Esophagus squamous epithelium (tissue), 5 donors: ENCODE results near the gene TFAP2E. TPM values are rescaled to one million over a fixed set of nuclear protein-coding genes. Genes with fewer than 3 reads are reported as not detected.

Experiments used
- DNase-seq: peaks from one replicate; lab custom pipeline; 2025; lab: John Stamatoyannopoulos, UW
- H3K27ac ChIP-seq, 4 donors: fragments of 200-600 bp; sonication (generic); one replicate each; pipeline ENCODE4 v1.5.1; 2016 to 2019; ENCODE audit warnings: mild to moderate bottlenecking in 1 of 4
- H3K27me3 ChIP-seq, 4 donors: fragments of 200-600 bp; sonication (generic); 1 replicate in 3 of 4; 2 replicates in 1 of 4; pipeline versions ENCODE4 v1.5.1 to v1.6.0; 2017 to 2021; ENCODE audit warnings: antibody characterized with exemption in 1 of 4
- H3K36me3 ChIP-seq, 3 donors: fragments of 200-600 bp; sonication (generic); one replicate each; pipeline ENCODE4 v1.5.1; 2016 to 2019
- H3K4me1 ChIP-seq, 3 donors: fragments of 200-600 bp; sonication (generic); one replicate each; pipeline ENCODE4 v1.5.1; 2017 to 2019
- H3K4me3 ChIP-seq, 4 donors: fragments of 200-600 bp; sonication (generic); 1 replicate in 3 of 4; 2 replicates in 1 of 4; pipeline ENCODE4 v1.5.1; 2016 to 2019; ENCODE audit warnings: mild to moderate bottlenecking in 2 of 4, moderate library complexity in 1 of 4
- H3K9me3 ChIP-seq, 3 donors: fragments of 200-600 bp; sonication (generic); one replicate each; pipeline ENCODE4 v1.5.1; 2016 to 2019
- CTCF ChIP-seq, 6 experiments: fragments of 450-650 bp in 4 of 6; fragments of 200-600 bp in 2 of 6; sonication (generic) in 2 of 6; IDR thresholded peaks; one replicate each; pipeline ENCODE4 v1.5.1; 2016 to 2019; ENCODE audit warnings: antibody characterized with exemption in 6 of 6, mild to moderate bottlenecking in 4 of 6, moderate library complexity in 4 of 6
- POLR2A ChIP-seq, 4 donors: fragments of 450-650 bp; IDR thresholded peaks; one replicate each; pipeline ENCODE4 v1.6.1; 2017; ENCODE audit warnings: antibody characterized with exemption in 4 of 4, mild to moderate bottlenecking in 4 of 4, moderate library complexity in 3 of 4
- WGBS, 2 donors: methylation state at CpG; one replicate each; pipeline ENCODE4 v1.1.5; 2018; 5-methylcytosine and 5-hydroxymethylcytosine counted together
- intact Hi-C: fragments of 100-400 bp; cut with DNase I; formaldehyde crosslinking; loops from one replicate; pipeline ENCODE4 v1.15.0; 2022
- total RNA-seq, 4 donors: library from RNA; depleted of rRNA; stranded (reverse); fragments of >200 nt; gene quantifications; one replicate each; pipeline ENCODE4 v1.1.0, GENCODE V29; 2016
- donor health status: DM: yes; HTN: yes; CAD: no.

TFAP2E gene
- total RNA-seq, 4 donors from 2014 or later = 0.26 to 1.1 (median 0.38) TPM; not detected in 1

- Histone ChIP-seq H3K4me3 (no peak overlapping the region), H3K9me3 (no peaks in the 10 kb centered on the region), H3K36me3 (peaks cover 0 to 70% (median 21%) of the 10 kb centered on the region in 3 donors), H3K4me1 (no peaks in the 10 kb centered on the region), H3K27me3 (no peaks in the 10 kb centered on the region), H3K27ac (no peak overlapping the region)
- no peak for DNase-seq
- intact Hi-C loops = no loop called here
- TF ChIP-seq CTCF (IDR thresholded peaks at IDR 0.05) (no peak), POLR2A (IDR thresholded peaks at IDR 0.05) (no peak)
- WGBS, 2 donors = 80 to 88% methylated on average over 3 of the region's 3 CpGs
These were observed 26.3 kb downstream of the TFAP2E start for GRCh38 chr1:35599411-35599810.

- H3K4me3 ChIP-seq = no peak overlapping the region
- H3K36me3 ChIP-seq = peaks cover 0 to 82% (median 26%) of the 10 kb centered on the region in 3 donors
- no peaks in the 10 kb centered on the region for H3K4me1 ChIP-seq
- no peaks in the 10 kb centered on the region for H3K27me3 ChIP-seq
- TF ChIP-seq CTCF (IDR thresholded peaks at IDR 0.05) = no peak
- TF ChIP-seq POLR2A (IDR thresholded peaks at IDR 0.05) = no peak
- DNase-seq = no peak
- H3K9me3 ChIP-seq = no peaks in the 10 kb centered on the region
- no peak overlapping the region for H3K27ac ChIP-seq
- intact Hi-C loops = no loop called here
- 83 to 88% methylated on average over 3 of the region's 3 CpGs for WGBS, 2 donors
These were observed 27.5 kb downstream of the TFAP2E start for GRCh38 chr1:35600593-35600992.

DNA sequence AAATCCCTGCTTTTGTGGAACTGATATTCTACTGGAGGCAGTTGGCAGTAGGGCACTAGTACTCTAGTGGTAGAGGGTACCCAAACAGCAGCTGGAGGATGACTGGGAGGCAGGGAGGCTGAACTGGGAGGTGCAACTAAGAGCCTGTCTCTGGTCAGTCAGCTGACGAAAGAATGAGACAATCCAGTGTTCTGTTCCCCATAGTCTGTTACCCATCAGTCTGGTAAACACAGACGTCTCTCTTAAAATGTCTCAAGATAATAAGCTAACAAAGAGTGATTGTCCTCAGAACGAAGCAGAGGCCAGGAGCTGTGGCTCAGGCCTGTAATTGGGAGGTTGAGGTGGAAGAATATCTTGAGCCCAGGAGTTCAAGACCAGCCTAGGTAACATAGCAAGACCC is 30.4 kb downstream of the TFAP2E start:
- TF ChIP-seq CTCF (IDR thresholded peaks at IDR 0.05) (no peak), POLR2A (IDR thresholded peaks at IDR 0.05) (no peak)
- Histone ChIP-seq H3K36me3 (peaks cover 3 to 100% (median 26%) of the 10 kb centered on the region in 3 donors), H3K27ac (no peak overlapping the region), H3K4me1 (no peaks in the 10 kb centered on the region), H3K9me3 (no peaks in the 10 kb centered on the region), H3K4me3 (no peak overlapping the region), H3K27me3 (no peaks in the 10 kb centered on the region)
- DNase-seq = no peak
- WGBS, 2 donors = 86 to 88% methylated on average over 3 of the region's 3 CpGs
- intact Hi-C loops = no loop called here

- 77 to 81% methylated on average over 4 of the region's 4 CpGs for WGBS, 2 donors
- no peak for DNase-seq
- Histone ChIP-seq H3K36me3 (peaks cover 7 to 100% (median 28%) of the 10 kb centered on the region in 3 donors), H3K4me1 (no peaks in the 10 kb centered on the region), H3K27me3 (no peaks in the 10 kb centered on the region), H3K9me3 (no peaks in the 10 kb centered on the region), H3K4me3 (no peak overlapping the region), H3K27ac (no peak overlapping the region)
- TF ChIP-seq CTCF (IDR thresholded peaks at IDR 0.05) (no peak), POLR2A (IDR thresholded peaks at IDR 0.05) (no peak)
- intact Hi-C loops = no loop called here
These were observed 30.8 kb downstream of the TFAP2E start for GRCh38 chr1:35603941-35604340.

GRCh38 chr1:35605071-35605866 is 32.2 kb downstream of the TFAP2E start:
- Histone ChIP-seq H3K27me3 (no peaks in the 10 kb centered on the region), H3K4me3 (no peak overlapping the region), H3K4me1 (no peaks in the 10 kb centered on the region), H3K9me3 (no peaks in the 10 kb centered on the region), H3K36me3 (peaks cover 11 to 100% (median 31%) of the 10 kb centered on the region in 3 donors), H3K27ac (no peak overlapping the region)
- no peak for DNase-seq
- intact Hi-C loops = no loop called here
- 81 to 90% methylated on average over 6 of the region's 6 CpGs for WGBS, 2 donors
- TF ChIP-seq POLR2A (IDR thresholded peaks at IDR 0.05) (no peak), CTCF (IDR thresholded peaks at IDR 0.05) (no peak)
